ENCODE results near the gene UBA5.

UBA5 gene

DNA sequence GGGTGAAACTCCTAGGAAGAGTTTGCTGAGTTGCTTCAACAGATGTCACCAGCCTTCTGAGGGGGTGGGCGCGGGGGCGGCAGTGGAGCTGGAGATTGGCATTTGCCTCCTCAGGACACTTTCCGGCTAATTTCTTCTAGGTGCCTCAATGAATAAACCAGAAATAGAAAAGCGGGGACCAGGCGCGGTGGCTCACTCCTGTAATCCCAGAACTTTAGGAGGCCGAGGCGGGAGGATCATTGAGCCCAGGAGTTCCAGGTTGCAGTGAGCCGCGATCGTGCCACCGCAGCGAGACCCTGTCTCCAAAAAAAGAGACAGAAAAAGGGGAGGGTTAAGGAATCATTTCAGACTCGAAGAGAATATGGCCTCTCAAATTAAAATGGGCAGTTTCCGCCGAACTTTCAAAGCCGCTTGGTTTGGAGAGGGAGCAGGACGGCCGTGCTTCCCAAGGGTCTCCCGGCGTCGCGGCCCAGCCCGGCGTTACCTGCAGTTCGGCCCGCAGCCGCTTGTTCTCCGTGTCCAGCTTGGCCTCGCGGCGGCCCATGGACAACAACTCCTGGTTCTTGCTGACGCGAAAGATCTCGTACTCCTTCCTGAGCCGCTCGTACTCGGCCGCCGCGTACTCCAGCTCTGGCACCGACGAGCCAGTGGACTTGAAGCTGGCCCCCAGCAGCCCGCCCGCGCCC, 61.5 kb downstream of the UBA5 start:
- FAIRE-seq = no peak

DNA sequence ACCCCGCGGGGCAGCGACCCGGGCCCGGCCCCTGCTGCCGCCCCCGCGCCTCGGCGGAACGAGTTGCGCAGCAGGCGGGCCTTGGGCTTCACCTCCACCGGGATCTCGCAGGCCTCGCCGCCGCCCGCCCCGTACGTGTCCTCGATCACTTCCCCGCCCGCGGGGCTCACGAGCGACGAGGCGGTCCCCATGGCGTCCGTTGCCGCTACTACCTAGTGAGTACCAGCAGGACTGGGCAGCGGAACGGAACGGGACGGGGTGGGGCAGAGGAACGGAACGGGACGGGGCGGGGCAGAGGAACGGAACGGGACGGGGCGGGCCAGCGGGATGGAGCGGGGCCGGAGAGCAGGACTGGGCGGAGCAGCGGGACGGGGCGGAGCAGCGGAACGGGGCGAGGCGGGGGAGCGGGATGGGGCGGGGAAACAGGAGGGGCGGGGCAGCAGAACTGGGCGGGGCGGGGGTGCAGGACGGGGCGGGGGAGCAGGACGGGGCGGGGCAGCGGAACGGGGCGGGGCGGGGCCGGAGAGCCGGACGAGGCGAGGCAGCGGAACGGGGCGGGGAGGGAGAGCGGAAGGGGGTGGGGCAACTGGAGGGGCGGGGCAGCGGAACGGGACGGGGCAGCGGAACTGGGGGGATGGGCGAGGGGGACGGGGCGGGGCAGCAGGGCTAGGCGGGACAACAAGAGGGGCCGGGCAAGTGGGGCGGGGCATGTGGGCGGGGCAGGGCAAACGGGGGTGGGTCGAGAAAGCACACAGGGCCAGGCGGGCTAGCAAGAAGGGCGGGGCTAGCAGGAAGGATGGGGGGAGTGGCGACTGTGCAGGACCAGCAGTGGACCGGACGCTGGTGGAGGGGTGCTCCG, 62.3 kb downstream of the UBA5 start, which contains the start of gene NPHP3:
Gene NPHP3, minus strand, starts transcription at position 245 of the 859 bp plus-strand sequence. Its CDS starts 54 bp downstream, at position 191.
- FAIRE-seq = no peak

DNA sequence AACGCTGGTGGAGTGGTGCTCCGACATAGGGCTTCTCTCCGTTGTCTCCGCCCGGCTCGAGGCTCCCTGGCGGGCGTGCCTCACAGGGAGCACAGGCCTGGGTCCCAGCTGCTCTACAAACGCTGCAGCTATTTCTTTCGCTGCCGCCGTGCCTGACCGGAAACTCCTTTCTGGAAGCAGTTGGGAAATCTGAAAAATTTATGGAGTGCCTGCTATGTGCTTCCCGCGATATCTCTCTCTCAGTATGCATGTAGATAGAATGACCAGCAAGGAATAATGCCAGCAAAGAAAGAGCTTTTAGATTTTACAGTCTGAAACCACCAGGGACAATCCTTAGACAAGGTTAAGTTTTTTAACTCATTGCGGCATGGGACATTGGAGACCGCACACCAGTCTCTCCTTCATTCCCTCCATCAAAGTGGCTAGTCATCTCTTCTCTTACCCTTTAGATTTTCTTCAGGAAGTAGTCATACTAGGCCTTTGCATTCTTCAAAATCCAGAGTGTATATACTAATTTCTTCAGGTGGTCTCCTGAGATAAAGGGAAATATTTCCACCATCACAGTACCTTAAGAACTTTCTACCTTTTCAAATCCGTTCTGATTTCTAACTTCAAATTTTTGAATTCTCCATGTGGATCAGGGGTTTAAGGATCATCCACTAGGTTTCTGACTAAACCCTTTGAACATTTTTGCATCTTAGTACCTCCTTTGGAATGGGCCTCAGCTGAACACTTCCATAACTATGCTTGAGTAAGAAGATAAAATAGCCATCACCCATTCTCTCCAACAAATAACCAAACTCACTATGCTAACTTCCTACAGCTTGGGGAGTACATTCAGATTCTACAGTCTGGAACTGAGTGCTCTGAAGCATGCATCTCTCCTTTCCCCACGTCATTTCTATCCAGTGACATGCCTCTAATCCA, 63.2 kb downstream of the UBA5 start:
- FAIRE-seq = no peak

DNA sequence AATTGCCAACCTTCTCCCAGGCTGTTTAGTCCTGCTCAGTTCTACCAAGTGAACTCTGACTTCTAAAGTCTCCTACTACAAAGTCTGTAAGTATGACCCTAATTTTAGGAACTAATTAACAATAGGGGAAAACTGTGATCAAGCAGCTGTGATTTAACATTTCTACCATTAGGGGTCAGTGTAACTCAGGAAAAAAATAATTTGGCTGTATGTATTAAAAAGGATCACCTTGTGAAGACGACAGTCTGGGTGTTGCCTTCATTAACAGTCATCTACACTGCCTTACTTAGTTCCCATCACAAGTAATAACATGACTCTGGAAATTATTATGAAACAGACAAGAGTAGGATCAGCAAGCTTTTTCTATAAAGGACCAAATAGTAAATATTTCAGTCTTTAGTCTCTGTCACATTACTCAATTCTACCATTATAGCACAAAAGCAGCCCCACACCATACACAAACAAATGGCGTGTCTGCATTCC, 66.3 kb downstream of the UBA5 start:
- no peak for FAIRE-seq
